COLO829 (cell line): ENCODE measurements around the gene RPRD2.
A peak's percentile ranks its signal among the peaks of the same experiment; 100 is the strongest.
"Not testable (repeated sequence)": the region's sequence is repeated elsewhere in the genome, so short reads cannot be mapped to it uniquely, and the experiment has no call there.

Source experiments
- DNase-seq: peaks from one replicate; pipeline ENCODE4 v3.0.0; 2012; ENCODE audit warnings: low spot score

Gene RPRD2

DNA sequence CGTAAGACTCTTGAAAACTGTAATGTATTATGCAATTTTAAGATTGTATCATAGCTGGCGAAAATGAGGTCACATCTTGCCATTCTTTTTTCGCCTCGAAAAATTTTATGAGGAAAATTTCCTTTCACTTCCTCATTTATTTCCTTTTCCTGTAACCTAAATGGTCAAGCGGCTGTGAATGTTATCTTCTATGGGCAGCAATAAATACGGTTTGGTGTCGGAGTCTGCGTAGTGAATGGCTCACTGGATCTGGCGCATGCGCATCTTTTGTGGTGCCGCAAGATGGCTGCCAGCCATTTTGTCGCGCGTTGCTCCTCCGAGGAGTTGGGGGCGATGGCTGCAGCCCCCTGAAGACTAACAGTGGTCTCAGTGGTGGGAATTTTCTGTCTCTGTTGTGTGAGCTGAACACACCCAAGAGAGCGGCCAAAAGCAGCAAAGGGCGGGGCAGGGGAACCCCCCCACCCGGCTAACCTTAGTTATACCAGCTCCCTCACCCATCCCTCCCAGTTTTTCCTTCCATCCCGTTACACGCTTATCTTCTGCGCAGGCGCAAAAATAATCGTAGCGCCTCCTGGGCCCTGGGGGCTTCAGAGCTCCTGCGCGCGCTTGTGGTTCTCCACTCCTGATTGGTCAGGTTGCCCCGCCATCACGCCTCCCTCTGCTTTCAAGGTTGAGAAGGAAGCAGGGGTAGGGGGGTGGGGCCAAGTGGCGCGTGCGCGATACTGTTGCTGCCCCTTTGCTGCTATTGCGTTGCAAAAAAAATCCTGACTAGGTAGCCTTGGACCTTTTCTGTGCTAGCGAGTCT lies at the start of gene RPRD2:
Gene RPRD2, plus strand, starts transcription at position 722 of the 805 bp plus-strand sequence. CDS start 568 bp downstream, outside the sequence.
- DNase-seq, result peak; percentile 100

DNA sequence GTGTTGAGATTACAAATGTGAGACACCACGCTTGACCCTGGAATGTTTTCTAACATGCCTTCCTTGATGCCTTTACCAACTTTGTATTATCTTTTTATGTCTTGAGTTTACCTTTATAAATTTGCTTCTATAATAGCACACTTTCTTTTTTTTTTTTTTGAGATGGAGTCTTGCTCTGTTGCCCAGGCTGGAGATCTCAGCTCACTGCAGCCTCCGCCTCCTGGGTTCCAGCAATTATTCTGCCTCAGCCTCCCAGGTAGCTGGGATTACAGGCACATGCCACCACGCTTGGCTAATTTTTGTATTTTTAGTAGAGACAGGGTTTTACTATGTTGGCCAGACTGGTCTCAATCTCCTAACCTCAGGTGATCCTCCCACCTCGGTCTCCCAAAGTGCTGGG lies 49.3 kb upstream of the RPRD2 start:
- DNase-seq, result not testable (repeated sequence)

DNA sequence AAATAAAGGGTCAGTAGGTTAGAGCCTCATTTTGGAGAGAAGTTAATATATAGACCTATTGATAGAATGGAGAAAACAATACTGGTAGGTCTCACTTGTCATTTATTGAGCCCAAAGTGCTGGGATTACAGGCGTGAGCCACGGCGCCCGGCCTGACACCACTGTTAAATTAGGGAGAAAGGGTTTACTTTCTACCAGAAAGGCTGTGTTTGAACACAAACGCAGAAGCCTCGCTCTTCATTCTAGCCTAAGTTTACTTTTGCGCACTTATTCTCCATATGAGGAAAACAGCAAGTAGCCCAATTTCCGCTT lies 43.3 kb upstream of the RPRD2 start:
- no peak for DNase-seq

DNA sequence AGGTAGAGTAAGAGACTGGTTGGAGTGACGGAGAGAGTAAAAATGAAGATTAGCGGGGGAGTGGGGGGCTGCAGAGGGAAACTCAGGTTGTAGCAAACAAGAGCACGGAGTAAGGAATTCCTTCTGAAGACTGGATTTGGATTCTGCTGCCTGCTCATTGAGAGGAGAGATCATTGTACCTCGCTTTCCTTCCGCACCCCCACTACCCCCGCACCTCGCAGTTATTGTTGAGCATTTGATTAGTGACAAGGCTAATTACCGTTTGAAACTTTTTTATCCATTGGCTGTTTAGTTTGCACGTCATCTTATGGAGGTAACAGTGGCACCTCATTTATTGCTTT lies 42.2 kb upstream of the RPRD2 start:
- no peak for DNase-seq

DNA sequence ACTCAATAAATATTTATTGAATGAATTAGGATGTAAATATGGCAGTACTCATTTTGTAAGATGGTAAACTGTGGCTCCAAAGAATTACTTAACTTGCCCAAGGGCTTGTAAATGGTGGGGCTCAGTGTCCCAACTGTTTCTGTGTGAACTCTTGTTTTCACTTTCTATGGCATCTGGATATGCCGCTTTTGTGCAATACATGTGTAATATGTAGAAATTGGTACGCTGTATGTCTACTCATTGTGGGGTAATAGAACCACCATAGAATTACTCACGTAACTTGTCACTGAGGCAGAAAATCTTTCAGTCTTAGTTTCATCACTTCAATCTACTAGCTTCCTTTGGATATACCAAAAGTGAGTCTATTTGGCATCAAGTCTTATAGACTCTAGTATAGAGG lies 41.6 kb upstream of the RPRD2 start:
- no peak for DNase-seq

DNA sequence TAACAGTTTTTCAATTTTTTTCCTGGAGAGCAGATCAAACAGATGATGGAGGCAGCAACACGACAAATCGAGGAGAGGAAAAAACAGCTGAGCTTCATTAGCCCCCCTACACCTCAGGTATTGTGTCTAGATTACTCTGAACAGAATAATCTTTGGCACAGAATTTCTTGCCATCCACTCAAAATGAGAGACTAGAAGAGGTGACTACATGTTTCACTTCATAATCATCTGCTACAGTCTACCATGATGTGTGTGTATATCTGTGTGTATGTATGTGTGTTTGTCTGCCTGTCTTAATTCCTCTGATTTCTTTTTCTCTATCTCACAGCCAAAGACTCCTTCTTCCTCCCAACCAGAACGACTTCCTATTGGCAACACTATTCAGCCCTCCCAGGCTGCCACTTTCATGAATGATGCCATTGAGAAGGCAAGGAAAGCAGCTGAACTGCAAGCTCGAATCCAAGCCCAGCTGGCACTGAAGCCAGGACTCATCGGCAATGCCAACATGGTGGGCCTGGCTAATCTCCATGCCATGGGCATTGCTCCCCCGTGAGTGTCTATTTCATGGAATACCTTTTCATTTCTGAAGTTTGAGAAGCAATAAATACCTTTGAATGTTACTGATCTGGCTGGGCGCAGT lies 31.2 kb upstream of the RPRD2 start:
- no peak for DNase-seq

DNA sequence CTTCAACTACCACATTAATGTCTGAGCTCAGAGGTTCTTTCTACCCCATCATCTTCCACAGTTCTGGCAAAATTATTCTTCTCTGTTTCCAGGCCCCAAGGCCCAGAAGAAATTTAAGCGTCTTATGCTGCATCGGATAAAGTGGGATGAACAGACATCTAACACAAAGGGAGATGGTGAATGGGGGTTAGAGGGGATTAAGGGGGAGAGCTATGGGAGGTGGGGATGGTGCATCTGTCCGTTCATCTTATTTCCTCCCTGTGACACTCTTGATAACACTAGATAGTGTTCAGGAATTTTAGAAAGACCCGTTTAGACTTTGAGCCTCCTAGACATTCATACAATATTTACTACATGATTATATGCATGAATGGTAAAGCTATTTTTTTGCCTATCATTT lies 17.6 kb upstream of the RPRD2 start:
- no peak for DNase-seq

DNA sequence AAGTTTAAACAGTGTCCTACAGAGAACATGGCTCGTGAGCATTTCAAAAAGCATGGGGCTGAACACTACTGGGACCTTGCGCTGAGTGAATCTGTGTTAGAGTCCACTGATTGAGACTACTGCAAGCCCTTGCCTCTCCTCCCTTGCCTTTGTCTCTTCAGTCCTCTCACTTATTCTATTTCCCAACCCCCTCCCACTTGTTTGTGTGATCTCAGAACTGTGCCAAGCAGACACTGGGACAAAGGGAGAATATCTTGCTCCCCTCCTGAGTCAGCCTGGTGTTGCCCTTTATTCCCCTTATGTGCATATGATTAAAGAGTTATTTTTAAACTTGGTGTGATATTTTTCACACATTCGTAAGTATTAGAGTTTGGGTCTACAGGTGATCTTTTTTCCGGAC lies 11.1 kb upstream of the RPRD2 start:
- DNase-seq, result no peak

DNA sequence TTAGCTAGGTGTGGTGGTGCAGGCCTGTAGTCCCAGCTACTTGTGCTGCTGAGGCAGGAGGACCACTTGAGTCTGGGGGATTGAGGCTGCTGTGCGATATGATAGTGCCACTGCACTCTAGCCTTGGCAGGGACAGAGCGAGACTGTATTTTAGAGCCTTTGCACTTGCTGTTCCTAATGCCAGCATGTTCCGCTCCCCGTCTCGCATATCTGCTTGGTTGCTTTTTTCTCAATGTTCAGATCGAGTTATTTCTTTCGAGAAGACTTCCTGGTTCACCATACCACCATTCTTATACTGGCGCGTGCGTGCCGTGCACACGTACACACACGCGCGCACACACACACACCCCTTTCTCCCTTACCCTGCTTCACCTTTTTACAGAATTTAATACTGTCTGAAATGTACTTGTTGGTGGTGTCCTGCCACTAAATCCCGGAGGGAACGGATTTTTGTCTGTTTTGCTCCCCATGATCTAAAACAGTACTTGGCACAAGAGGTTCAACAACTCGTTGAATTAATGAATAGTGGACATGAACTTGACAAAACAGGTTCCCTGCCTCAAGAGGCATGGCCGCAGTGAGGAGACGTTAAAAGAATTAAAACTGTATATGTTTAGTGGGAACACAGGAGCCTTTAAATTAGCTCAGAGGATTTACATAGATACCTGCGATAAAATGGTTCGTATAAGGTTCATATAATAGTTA lies 1.1 kb upstream of the RPRD2 start:
- no peak for DNase-seq

DNA sequence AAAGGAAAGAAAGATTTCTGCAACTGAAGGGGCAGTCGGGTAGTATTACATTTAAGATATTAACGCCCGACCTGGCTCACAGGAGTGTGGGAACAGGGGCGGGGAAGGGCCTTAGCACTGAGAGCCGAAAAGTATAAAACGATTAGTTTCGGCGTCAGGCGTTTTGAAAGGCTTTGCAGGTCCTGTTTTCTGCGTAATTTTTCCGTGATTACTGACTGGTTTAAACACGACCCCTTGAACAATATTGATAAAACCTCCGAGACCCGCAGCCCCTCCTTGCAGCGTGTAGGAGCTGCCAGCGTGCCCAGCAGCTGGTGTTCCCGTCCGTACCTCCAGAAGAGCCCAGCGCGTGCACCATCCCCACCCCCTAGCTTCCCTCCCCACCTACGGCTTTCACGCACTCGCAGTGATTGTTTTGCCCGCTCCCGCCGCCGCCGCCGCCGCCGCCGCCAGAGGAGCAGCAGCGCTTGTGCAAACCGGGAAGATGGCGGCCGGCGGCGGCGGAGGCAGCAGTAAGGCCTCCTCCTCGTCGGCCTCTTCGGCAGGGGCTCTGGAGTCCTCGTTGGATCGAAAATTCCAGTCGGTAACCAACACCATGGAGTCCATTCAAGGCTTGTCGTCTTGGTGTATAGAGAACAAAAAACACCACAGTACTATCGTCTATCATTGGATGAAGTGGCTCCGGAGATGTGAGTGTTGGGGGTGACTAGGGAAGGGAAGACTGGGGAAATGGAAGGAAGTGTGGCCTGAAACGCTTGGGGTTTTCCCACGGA lies 470 bp downstream of the RPRD2 start:
- DNase-seq, result peak; percentile 54

DNA sequence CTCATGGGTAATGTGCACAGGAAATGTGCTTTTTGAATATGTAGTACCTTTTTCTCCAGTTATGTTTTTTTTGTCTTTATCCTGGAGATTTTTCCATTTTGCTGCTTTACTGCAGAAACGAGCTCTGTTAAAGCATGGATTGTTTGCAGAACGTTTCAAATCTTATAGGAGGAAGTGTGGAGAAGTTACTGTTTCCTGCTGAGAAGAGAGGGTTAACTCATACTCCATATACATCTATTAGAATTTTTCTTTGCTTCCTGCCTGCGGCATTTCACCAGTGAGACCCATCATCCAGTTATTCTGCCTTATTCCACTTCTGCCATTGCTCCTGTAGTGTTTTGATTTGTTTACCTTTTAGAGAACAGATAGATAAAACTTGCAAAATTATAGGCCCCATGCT lies 2.0 kb downstream of the RPRD2 start:
- peak; percentile 19 for DNase-seq

DNA sequence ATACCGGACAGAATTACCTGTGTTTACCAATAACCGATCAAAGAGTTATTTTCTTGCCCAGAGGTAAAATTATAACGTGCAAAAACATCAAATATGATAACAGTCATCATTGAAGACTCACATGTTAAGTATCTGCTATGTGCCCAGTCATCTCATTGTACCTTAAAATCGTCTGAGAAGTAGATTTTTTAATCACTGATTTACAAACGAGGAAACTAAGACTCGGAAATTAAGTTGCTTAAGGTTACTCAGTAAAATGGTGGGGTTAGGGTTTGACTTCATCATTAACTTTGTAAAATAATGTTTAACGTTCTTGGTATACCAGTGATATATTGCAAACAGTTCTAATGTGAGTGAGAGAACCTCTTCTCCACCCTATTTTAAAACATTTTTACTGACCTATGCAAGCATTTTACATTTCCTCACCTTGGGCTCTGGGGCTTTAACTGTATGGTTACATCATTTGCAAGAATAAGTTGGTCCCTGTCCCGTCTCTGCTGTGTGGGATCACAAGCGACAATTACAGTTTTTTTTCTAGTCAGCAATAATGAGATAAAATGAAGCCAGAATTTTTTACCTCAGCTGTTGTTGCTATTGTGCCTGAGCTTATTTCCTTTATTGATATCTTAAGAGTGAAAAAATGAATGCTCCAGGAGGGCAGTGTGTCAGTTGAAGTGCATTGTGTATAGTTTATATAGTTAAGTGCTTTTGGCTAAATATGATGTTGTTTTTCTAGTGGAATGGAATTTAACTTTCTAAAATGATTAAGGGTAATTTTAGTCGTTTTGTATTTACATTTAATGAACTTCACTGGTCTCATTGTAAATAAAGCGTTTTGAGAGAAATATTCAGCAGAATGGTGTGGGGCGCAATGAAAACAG lies 2.7 kb downstream of the RPRD2 start:
- no peak for DNase-seq

DNA sequence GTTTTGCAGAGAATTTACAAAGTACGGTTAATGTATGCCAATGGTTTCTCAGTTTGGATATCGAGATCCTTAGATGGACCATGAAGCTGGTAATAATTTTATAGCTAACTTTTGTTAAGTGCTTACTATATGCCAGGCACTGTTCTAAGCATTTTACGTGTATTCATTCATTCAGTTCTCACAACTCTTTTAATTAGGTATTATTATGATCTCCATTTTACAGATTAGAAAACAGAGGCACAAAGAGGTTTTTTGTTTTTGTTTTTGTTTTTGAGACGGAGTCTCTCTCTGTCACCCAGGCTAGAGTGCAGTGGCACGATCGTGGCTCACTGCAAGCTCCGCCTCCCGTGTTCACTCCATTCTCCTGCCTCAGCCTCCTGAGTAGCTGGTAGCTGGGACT lies 7.2 kb downstream of the RPRD2 start:
- DNase-seq, result no peak

DNA sequence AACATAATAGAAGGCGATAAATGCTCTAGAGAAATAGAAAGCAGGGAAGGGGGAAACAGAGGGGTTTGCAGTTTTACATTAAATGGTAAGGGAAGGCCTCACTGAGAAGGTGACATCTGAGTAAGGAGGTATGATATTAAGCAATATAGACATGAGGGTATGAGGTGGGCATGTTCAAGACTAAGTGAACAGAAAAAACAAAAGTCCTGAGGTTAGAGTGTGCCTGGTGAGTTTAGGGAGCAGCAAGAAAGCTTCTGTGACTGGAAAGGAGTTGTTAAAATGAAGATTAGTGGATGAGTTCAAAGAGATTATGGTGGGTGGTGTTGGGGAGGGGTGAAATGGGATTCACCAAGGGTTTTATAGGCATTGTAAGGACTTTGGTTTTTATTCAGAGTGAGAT lies 8.6 kb downstream of the RPRD2 start:
- no peak for DNase-seq

DNA sequence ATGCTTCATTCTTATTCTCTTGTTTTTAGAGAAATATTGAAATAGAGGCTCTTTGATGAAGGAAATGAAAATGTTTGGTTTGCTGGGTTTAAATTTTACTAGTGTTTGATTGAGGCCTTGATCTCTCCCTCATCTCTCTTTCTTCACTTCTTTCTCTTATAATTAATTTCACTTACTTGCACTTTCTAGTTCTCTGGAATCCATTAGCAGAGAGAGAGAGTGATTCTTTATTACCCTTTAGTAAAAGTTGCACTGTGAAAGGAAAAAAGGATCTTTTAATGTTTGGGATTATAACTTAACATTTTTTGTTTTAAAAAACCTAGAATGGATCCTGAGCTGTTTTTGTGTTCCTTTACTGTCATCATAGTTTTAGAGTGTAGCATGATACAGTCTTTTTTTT lies 12.2 kb downstream of the RPRD2 start:
- no peak for DNase-seq

DNA sequence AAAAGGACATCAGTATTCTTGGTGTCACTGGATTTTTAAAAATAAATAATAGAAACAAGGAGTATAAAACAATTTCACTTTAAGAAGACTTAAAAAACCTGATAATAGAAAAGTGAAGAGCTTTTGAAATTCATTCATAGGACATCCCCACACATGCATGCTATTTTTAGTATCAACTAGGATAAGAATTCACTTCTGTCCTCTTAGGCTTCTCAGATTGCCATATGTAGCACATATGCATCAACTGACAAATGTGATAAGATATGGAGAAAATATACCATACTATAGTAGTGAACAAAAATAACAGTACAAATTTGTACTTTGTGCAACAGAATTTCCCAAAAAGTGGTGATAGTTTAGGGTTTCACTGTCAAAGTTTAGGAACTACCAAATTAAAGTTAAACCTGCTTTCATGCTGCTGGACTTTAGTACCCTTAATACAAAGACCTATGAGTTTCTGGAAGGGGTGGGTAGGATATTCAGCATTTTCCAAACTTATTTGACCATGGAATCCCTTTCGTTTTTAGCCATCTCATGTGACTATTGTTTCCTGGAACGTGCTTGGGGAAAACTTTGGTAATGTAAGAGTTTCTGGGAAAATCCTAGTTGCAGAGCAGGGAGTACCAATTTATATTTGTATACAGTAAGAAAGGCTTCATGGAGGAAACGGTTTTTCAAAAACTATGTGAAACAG lies 19.8 kb downstream of the RPRD2 start:
- no peak for DNase-seq

DNA sequence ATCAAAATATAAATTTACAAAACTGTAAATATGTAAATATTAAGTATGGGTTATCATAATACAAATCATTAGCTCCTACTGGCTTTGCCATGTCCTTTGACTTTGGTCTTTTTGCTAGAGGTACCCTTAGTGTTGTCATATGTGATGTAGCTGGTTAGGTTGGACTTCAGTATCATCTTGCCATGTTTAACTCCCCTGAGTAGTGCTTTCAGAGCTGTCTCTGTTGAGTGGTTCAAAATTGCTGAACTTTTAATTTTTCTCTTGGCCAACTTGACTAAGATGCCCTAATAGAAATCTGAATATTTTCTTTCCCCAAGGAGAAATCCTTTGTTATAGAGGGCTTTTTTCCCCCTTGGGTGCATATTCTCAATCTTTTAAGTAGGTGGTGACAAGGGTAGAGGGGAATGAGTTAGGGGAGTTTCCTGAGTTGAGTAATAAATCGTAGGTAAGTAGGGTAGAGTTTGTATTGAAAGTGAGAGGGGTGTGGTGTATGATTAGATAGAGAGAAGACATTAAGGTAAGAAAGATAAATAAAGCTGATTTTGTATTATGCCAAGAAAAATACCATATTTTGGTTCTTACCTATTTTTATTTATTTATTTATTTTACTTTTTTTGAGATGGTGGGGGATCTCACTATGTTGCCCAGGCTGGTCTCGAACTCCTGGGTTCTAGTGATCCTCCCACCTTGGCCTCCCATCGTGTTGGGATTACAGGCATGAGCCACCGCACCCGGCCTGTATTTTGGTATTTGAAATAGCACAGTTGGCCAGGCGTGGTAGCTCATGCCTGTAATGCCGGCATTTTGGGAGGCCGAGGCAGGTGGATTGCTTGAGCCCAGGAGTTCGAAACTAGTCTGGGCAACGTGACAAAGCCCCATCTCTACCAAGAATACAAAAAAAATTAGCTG lies 21.8 kb downstream of the RPRD2 start:
- DNase-seq, result no peak

DNA sequence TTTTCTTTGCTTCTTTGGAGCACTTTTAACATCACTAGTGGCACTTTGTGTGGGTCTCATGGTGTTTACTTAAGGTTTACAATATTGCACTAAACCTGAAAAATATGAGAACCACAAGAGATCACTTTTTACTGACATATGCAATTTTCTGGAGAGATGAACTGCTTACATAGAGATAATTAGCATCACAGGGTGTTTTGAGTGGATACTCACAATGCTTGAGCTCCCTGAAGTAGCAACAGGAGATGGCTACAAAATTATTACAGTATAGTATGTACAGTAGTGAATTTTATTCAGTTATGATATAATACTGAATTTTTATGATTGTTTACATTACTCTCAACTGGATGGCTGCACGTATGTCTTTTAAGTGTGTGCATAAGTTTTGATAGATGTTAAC lies 22.6 kb downstream of the RPRD2 start:
- DNase-seq, result no peak

DNA sequence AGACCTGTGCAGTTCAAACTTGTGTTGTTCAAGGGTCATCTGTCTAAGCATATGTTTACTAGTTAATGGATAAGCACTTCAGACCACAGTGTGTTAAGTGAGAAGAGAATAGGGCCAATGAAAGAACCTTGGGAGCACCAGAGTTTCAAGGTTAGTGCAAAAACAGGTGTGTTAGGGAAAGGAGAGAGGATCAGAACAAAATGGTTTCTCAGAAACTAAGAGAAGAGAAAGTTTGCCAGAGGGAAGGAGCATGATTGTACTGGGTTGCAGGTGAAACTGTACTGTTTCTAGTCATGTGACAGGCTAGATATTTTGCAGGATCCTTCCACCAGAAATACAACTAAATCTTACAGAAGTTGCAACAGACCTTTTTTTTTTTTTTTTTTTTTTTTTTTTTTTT lies 23.3 kb downstream of the RPRD2 start:
- DNase-seq, result no peak

DNA sequence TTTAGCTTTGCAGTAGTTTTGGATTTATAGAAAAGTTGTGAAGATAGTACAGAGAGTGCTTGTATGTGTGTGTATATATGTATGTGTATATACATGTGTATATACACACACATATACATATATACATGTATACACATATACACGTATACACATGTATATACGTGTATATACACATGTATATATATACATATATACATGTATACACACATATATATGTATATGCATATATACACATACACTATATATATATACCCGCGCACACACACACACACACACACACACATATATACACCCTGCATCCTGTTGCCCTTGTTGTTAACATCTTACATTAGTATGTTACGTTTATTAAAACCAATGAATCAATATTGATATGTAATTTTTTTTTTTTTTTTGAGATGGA lies 24.3 kb downstream of the RPRD2 start:
- DNase-seq, result no peak
